Measurements from ENCODE around the gene RGS7.

- TF ChIP-seq ZNF217 (IDR thresholded peaks at IDR 0.05), result no peak
- TF ChIP-seq RFX5 (IDR thresholded peaks at IDR 0.05; ENCODE audit: low read depth, low read length), result no peak
- TF ChIP-seq POLR2AphosphoS2 (IDR thresholded peaks at IDR 0.05; ENCODE audit: low read depth, low read length), result no peak
- no peak for TF ChIP-seq MEF2A (IDR thresholded peaks at IDR 0.05; ENCODE audit: insufficient read depth, low read depth, low read length)
- no peak for TF ChIP-seq SUZ12 (IDR thresholded peaks at IDR 0.05; ENCODE audit: unreplicated experiment)
- no peak for TF ChIP-seq CHD1 (IDR thresholded peaks at IDR 0.05; ENCODE audit: low read depth, low read length)
- no peak for TF ChIP-seq NFYB (IDR thresholded peaks at IDR 0.05; ENCODE audit: insufficient read depth, low read depth, low read length)
- TF ChIP-seq MAX (IDR thresholded peaks at IDR 0.05; ENCODE audit: low read depth, low read length), result no peak
- TF ChIP-seq SP1 (IDR thresholded peaks at IDR 0.05; ENCODE audit: low read depth, low read length), result no peak
Measured at GRCh38 chr1:240844486-240844885, 512.5 kb downstream of the RGS7 start.

All from GM12878 (cell line).